B cell (primary cell): ENCODE data around the gene EML1. TPM values are rescaled to one million over a fixed set of nuclear protein-coding genes. Genes with fewer than 3 reads are reported as not detected.

Experiments used
- ATAC-seq: fragments of 200-7000 bp; cut with Tn5 transposase; one replicate; pipeline ENCODE4 v1.10.0; 2021; ENCODE audit warnings: low read depth, mild to moderate bottlenecking, moderate number of reproducible peaks, moderate library complexity
- CTCF ChIA-PET: fragments of 350-600 bp; sonication (Branson Sonifier 250); formaldehyde crosslinking; loops from one replicate; lab custom pipeline; 2021; ENCODE audit warnings: antibody characterized with exemption, inconsistent platforms; lab: Charles Lee
- POLR2A ChIA-PET: fragments of 350-600 bp; sonication (Branson Sonifier 250); formaldehyde crosslinking; loops from one replicate; lab custom pipeline; 2021; ENCODE audit warnings: antibody characterized with exemption; lab: Charles Lee
- DNase-seq: peaks from one replicate; pipeline ENCODE4 v3.0.0; 2013
- H2AFZ ChIP-seq: 2 replicates; pipeline ENCODE4 v1.6.1; 2012; ENCODE audit warnings: mild to moderate bottlenecking, low read depth, low read length; ENCODE audit not compliant: insufficient read depth, poor library complexity, severe bottlenecking
- H3K27ac ChIP-seq, 2 donors: 1 replicate in 1 of 2; 2 replicates in 1 of 2; pipeline ENCODE4 v1.5.1; 2012 to 2013; ENCODE audit warnings: low read length in 2 of 2, mild to moderate bottlenecking in 2 of 2, moderate library complexity in 1 of 2
- H3K27me3 ChIP-seq, 4 experiments: fragments of 200-600 bp in 1 of 4; sonication (generic) in 1 of 4; replicated peaks in 1 of 4; 1 replicate in 2 of 4; 2 replicates in 2 of 4; pipeline versions ENCODE4 v1.6.1 to v1.7.0; 2013 to 2016; ENCODE audit warnings: low read length in 3 of 4, mild to moderate bottlenecking in 2 of 4, mixed read lengths in 1 of 4, moderate library complexity in 1 of 4; ENCODE audit not compliant: insufficient read depth in 4 of 4, control insufficient read depth in 3 of 4; ENCODE audit errors: control extremely low read depth in 1 of 4
- H3K36me3 ChIP-seq, 2 experiments: replicated peaks in 1 of 2; 1 replicate in 1 of 2; 2 replicates in 1 of 2; pipeline versions ENCODE4 v1.6.1 to v1.7.1; 2013; ENCODE audit warnings: low read length in 1 of 2; ENCODE audit not compliant: insufficient read depth in 2 of 2, control insufficient read depth in 1 of 2; ENCODE audit errors: control extremely low read depth in 1 of 2, extremely low read depth in 1 of 2
- H3K4me1 ChIP-seq, 2 donors: fragments of 200-600 bp in 1 of 2; sonication (generic) in 1 of 2; 1 replicate in 1 of 2; 2 replicates in 1 of 2; pipeline versions ENCODE4 v1.5.1 to v1.6.1; 2013 to 2017; ENCODE audit warnings: low read length in 2 of 2; ENCODE audit not compliant: control insufficient read depth in 2 of 2, insufficient read depth in 2 of 2
- H3K4me2 ChIP-seq: replicated peaks from 2 replicates; pipeline ENCODE3; 2012; ENCODE audit warnings: mild to moderate bottlenecking, low read depth, low read length; ENCODE audit not compliant: poor library complexity, severe bottlenecking
- H3K4me3 ChIP-seq, 5 experiments: fragments of 200-600 bp in 1 of 5; sonication (generic) in 1 of 5; 1 replicate in 3 of 5; 2 replicates in 2 of 5; pipeline versions ENCODE4 v1.5.1 to v1.7.0; 2011 to 2016; ENCODE audit warnings: low read length in 4 of 5, mild to moderate bottlenecking in 4 of 5, low read depth in 2 of 5, control low read depth in 1 of 5, moderate library complexity in 1 of 5; ENCODE audit not compliant: insufficient read depth in 1 of 5; ENCODE audit errors: control extremely low read depth in 1 of 5, extremely low read depth in 1 of 5
- H3K79me2 ChIP-seq: fragments of 200-600 bp; sonication (generic); one replicate; pipeline ENCODE4 v1.6.0; 2016; ENCODE audit warnings: low read length; ENCODE audit not compliant: control insufficient read depth, insufficient read depth
- H3K9ac ChIP-seq: fragments of 200-600 bp; sonication (generic); 2 replicates; pipeline ENCODE4 v1.6.1; 2017; ENCODE audit warnings: mild to moderate bottlenecking, low read length, moderate library complexity
- H3K9me3 ChIP-seq, 3 donors: one replicate each; pipeline versions ENCODE4 v1.6.1 to v1.7.1; 2013; ENCODE audit warnings: low read length in 2 of 3; ENCODE audit not compliant: control insufficient read depth in 2 of 3, insufficient read depth in 1 of 3; ENCODE audit errors: control extremely low read depth in 1 of 3
- H4K20me1 ChIP-seq: 2 replicates; pipeline ENCODE4 v1.6.0; 2012; ENCODE audit warnings: mild to moderate bottlenecking, low read length; ENCODE audit not compliant: insufficient read depth, control insufficient read depth, poor library complexity, severe bottlenecking
- H3K27ac Mint-ChIP-seq: one replicate; pipeline ENCODE4 v1.8.0; 2021; ENCODE audit warnings: mixed read lengths
- H3K27me3 Mint-ChIP-seq: one replicate; pipeline ENCODE4 v1.8.0; 2021; ENCODE audit warnings: mixed read lengths
- H3K4me1 Mint-ChIP-seq: one replicate; pipeline ENCODE4 v1.8.0; 2021; ENCODE audit warnings: mixed read lengths
- H3K4me3 Mint-ChIP-seq: one replicate; pipeline ENCODE4 v1.8.0; 2021; ENCODE audit warnings: mixed read lengths
- H3K9me3 Mint-ChIP-seq: one replicate; pipeline ENCODE4 v1.8.0; 2022; ENCODE audit warnings: mixed read lengths; ENCODE audit not compliant: insufficient read depth
- EZH2 ChIP-seq: IDR thresholded peaks from 2 replicates; pipeline ENCODE4 v1.6.1; 2012; ENCODE audit warnings: borderline replicate concordance, low read depth, mild to moderate bottlenecking, moderate library complexity, low read length; ENCODE audit not compliant: insufficient read depth, poor library complexity, severe bottlenecking
- WGBS: methylation state at CpG from one replicate; pipeline ENCODE4 v1.1.5; 2013; ENCODE audit warnings: missing lambda C conversion rate; ENCODE audit not compliant: insufficient coverage; 5-methylcytosine and 5-hydroxymethylcytosine counted together
- intact Hi-C: fragments of 100-400 bp; cut with micrococcal nuclease; formaldehyde crosslinking; loops from one replicate; pipeline ENCODE4 v1.10.0; 2022
- polyA plus RNA-seq: library from polyadenylated mRNA; depleted of rRNA; stranded (reverse); fragments of >200 nt; gene quantifications from 2 replicates; pipeline ENCODE4 v1.2.3, GENCODE V29; 2012
- total RNA-seq, 2 donors: library from RNA; stranded (reverse); fragments of 120-200 nt in 1 of 2; gene quantifications; 1 replicate in 1 of 2; 2 replicates in 1 of 2; pipeline versions ENCODE4 v1.2.3 to v1.2.4, GENCODE V29; 2013 to 2022
- TF ChIP-seq, protein P1 (sequence below): fragments of 200-600 bp; IDR thresholded peaks from one replicate; pipeline ENCODE4 v1.8.0; 2022; ENCODE audit warnings: antibody characterized with exemption, mild to moderate bottlenecking

Gene EML1
- total and polyA plus RNA-seq, 2 donors (not counting 1 experiment from before 2014, with no cell fraction given), result not detected

DNA sequence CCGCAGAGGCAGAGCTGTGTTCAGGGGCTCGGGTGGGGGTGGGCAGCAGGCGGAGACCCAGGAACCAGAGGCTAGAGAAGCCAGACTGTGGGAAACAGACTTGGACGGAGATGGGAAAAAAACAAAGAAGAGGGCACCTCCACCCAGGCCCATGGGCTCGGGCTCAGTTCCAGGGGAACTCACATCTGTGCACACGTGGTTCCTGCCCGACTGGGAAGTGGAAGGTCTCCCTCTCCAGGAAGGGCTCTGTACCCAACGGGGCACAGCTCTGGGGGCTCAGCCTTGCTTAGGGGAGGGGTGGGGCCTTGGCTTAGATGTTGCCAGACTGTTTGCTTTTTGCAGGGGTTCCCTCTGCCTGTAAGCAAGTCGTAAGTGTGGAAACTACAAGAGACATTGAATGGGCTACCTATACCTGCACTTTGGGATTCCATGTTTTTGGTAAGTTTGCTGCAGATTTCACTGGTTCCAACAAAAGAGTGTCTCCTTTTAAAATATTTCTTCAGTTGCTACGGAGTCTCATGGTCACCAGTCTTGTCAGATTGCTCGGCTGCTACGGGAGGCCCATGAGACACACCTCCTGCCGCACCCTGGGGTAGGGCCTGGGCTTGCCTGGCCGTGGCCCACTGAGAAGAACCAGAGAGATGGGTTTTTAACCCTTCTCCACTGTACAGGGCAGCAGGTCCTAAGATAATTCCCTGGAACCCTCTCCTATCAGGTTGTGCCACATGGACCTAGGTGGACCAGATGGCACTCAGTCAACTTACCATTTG lies 144.4 kb downstream of the EML1 start:
- intact Hi-C loops, result no loop called here
- Histone ChIP-seq H3K9ac (no peak overlapping the region), H3K36me3 (no peaks in the 10 kb centered on the region), H3K4me3 (no peak overlapping the region), H3K4me1 (no peaks in the 10 kb centered on the region), H3K27ac (no peak overlapping the region), H2AFZ (no peak overlapping the region), H3K4me2 (no peak overlapping the region), H3K27me3 (peaks cover 0 to 13% (median 0%) of the 10 kb centered on the region in 4 experiments), H3K79me2 (no peaks in the 10 kb centered on the region), H3K9me3 (peaks cover 0 to 3% (median 0%) of the 10 kb centered on the region in 3 donors), H4K20me1 (no peaks in the 10 kb centered on the region)
- peaks cover 23% of the 10 kb centered on the region for H3K27me3 Mint-ChIP-seq
- ChIA-PET CTCF (interaction anchor here (1.1 kb wide), 1 partner anchor 9 kb away, joined by 4 read pairs; no protein-coding TSS in a partner anchor), POLR2A (no interaction called here)
- no peak overlapping the region for H3K27ac Mint-ChIP-seq
- ATAC-seq (no peak), DNase-seq (no peak)
- 56% methylated on average over 11 of the region's 14 CpGs for WGBS
- no peaks in the 10 kb centered on the region for H3K4me1 Mint-ChIP-seq
- no peaks in the 10 kb centered on the region for H3K9me3 Mint-ChIP-seq
- H3K4me3 Mint-ChIP-seq, result no peak overlapping the region
- no peak for TF ChIP-seq EZH2
- TF ChIP-seq, protein P1, sequence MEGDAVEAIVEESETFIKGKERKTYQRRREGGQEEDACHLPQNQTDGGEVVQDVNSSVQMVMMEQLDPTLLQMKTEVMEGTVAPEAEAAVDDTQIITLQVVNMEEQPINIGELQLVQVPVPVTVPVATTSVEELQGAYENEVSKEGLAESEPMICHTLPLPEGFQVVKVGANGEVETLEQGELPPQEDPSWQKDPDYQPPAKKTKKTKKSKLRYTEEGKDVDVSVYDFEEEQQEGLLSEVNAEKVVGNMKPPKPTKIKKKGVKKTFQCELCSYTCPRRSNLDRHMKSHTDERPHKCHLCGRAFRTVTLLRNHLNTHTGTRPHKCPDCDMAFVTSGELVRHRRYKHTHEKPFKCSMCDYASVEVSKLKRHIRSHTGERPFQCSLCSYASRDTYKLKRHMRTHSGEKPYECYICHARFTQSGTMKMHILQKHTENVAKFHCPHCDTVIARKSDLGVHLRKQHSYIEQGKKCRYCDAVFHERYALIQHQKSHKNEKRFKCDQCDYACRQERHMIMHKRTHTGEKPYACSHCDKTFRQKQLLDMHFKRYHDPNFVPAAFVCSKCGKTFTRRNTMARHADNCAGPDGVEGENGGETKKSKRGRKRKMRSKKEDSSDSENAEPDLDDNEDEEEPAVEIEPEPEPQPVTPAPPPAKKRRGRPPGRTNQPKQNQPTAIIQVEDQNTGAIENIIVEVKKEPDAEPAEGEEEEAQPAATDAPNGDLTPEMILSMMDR, result no peak

DNA sequence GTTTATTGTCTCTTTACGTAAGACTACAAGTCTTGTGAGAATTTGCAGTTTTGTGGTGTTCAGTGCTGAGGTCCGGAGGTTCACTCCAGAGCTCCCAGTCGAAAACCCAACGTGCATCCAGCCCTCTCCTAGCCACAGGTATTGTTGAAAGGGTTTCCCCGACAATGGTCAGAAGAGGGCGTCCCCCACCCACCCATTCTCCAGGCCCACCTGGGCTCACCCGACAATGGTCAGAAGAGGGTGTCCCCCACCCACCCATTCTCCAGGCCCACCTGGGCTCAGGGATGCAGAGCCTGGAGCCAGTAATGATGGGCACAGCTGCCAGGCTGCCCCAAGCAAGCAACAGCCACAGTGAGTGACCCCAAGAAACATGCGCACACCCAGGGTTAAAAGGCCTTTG lies 145.2 kb downstream of the EML1 start:
- POLR2A ChIA-PET, result no interaction called here
- ATAC-seq (no peak), DNase-seq (no peak)
- intact Hi-C loops, result no loop called here
- H4K20me1 ChIP-seq, result no peaks in the 10 kb centered on the region
- peaks cover 0 to 16% (median 0%) of the 10 kb centered on the region in 4 experiments for H3K27me3 ChIP-seq
- WGBS, result 100% methylated on average over 8 of the region's 8 CpGs
- Mint-ChIP-seq H3K4me3 (no peak overlapping the region), H3K9me3 (no peaks in the 10 kb centered on the region), H3K27ac (no peak overlapping the region), H3K27me3 (peaks cover 27% of the 10 kb centered on the region), H3K4me1 (no peaks in the 10 kb centered on the region)
- H3K4me2 ChIP-seq, result no peak overlapping the region
- peaks cover 0 to 3% (median 0%) of the 10 kb centered on the region in 3 donors for H3K9me3 ChIP-seq
- no peak overlapping the region for H3K9ac ChIP-seq
- H3K79me2 ChIP-seq, result no peaks in the 10 kb centered on the region
- no peak overlapping the region for H3K4me3 ChIP-seq
- H3K36me3 ChIP-seq, result no peaks in the 10 kb centered on the region
- no peak overlapping the region for H3K27ac ChIP-seq
- H3K4me1 ChIP-seq, result no peaks in the 10 kb centered on the region
- CTCF ChIA-PET, result interaction anchor here (0.6 kb wide), 1 partner anchor 42 kb away, joined by 3 read pairs; no protein-coding TSS in a partner anchor
- no peak for TF ChIP-seq EZH2
- TF ChIP-seq, protein P1, result no peak
- H2AFZ ChIP-seq, result no peak overlapping the region
